Heart right ventricle (tissue), 16 donors: ENCODE data around the gene SPO11. TPM values are rescaled to one million over a fixed set of nuclear protein-coding genes. Genes with fewer than 3 reads are reported as not detected.

ENCODE experiments used
- ATAC-seq, 8 donors: fragments of 200-7000 bp; cut with Tn5 transposase; one replicate each; pipeline ENCODE4 v1.9.1; 2020; ENCODE audit warnings: mild to moderate bottlenecking in 8 of 8, moderate library complexity in 8 of 8, moderate number of reproducible peaks in 1 of 8
- DNase-seq, 2 donors: peaks; one replicate each; pipeline ENCODE4 v3.0.0-alpha.2; 2020
- H3K27ac ChIP-seq, 10 donors: fragments of 200-600 bp; sonication (generic) in 2 of 10; one replicate each; pipeline versions ENCODE4 v1.5.0 to v1.8.0; 2020 to 2022; ENCODE audit warnings: mild to moderate bottlenecking in 3 of 10
- H3K27me3 ChIP-seq, 7 donors: fragments of 200-600 bp; one replicate each; pipeline ENCODE4 v1.8.0; 2021 to 2022; ENCODE audit warnings: mild to moderate bottlenecking in 2 of 7
- H3K36me3 ChIP-seq, 9 donors: fragments of 200-600 bp; sonication (generic) in 1 of 9; one replicate each; pipeline versions ENCODE4 v1.5.0 to v1.8.0; 2020 to 2022; ENCODE audit warnings: mild to moderate bottlenecking in 2 of 9
- H3K4me1 ChIP-seq, 9 donors: fragments of 200-600 bp; sonication (generic) in 1 of 9; one replicate each; pipeline versions ENCODE4 v1.5.0 to v1.8.0; 2020 to 2022; ENCODE audit warnings: mild to moderate bottlenecking in 4 of 9
- H3K4me3 ChIP-seq, 10 donors: fragments of 200-600 bp; sonication (generic) in 2 of 10; one replicate each; pipeline versions ENCODE4 v1.5.0 to v1.8.0; 2020 to 2022; ENCODE audit warnings: mild to moderate bottlenecking in 7 of 10, moderate library complexity in 2 of 10
- H3K9me3 ChIP-seq, 11 donors: fragments of 200-600 bp in 10 of 11; sonication (generic) in 2 of 11; one replicate each; pipeline versions ENCODE4 v1.5.0 to v1.8.0; 2013 to 2022; ENCODE audit warnings: mild to moderate bottlenecking in 2 of 11, control low read depth in 1 of 11, moderate library complexity in 1 of 11
- WGBS, 2 donors: extraction: QIAGEN DNeasy Blood & Tissue Kit; methylation state at CpG; one replicate each; pipeline ENCODE4 v1.1.7; 2013; ENCODE audit warnings: inconsistent platforms in 1 of 2; 5-methylcytosine and 5-hydroxymethylcytosine counted together
- intact Hi-C, 10 donors: fragments of 100-400 bp; cut with DNase I; formaldehyde crosslinking; loops; one replicate each; pipeline versions ENCODE4 v1.11.1 to v1.14.2; 2022
- polyA plus RNA-seq, 2 donors: library from polyadenylated mRNA; stranded (reverse); fragments of 200-250 nt; gene quantifications; one replicate each; pipeline ENCODE4 v1.2.3, GENCODE V29; 2013
- total RNA-seq, 10 donors: library from RNA; stranded (reverse); fragmentation: NEBNext Ultra II Directional in 3 of 10; extraction: Animal tissue kit (Norgen Biotek cat#: 25700) in 3 of 10; gene quantifications; one replicate each; pipeline versions ENCODE4 v1.2.1 to v1.2.4, GENCODE V29; 2021 to 2023
- TF ChIP-seq, protein P1 (sequence below), 9 donors: fragments of 200-600 bp; sonication (generic) in 2 of 9; IDR thresholded peaks; one replicate each; pipeline versions ENCODE4 v1.5.0 to v1.8.0; 2021 to 2022; ENCODE audit warnings: antibody characterized with exemption in 9 of 9, mild to moderate bottlenecking in 5 of 9, moderate library complexity in 1 of 9
- donor health status: Arrhythmogenic right ventricular cardiomyopathy.
- donor health status: ischemic (EF 13 %, LVEDD 7.1; RV severe dilation, severe dysfunction).
- donor health status: healthy with polysubstance abuse.
- donor health status: DM: no; HTN: yes; CAD: no.
- donor health status: DM: no; HTN: no; CAD: no.
- donor health status: ischemic (EF 25% LVEDD 6.9; RV normal size, moderate dysfunction).
- donor health status: ischemic (EF 25% LVEDD 5.7; RV mildly dilated, moderate dysfunction).
- donor health status: healthy.
- donor health status: DM: yes; HTN: yes; CAD: no.
- donor health status: Ischemic cardiomyopathy.
- donor health status: ischemic (EF 35%, LVEDD 5.7; RV mildly dilated, moderate dysfunction).
- donor health status: nonischemic (EF 11% LVEDD 7.7; RV severe dilation, severe dysfunction).
- donor health status: DM: yes; HTN: yes; CAD: no.
- donor health status: PGD.
- donor health status: ischemic (EF 29% LVEDD 5.4; RV normal size, mild dysfunction).
- donor health status: nonischemic (EF 23%, LVEDD 6.1; RV moderate dilation, normal function).

SPO11 gene
- total and polyA plus RNA-seq, 12 donors = not detected

- intact Hi-C loops = loop anchor here in 2 of 10 donors (10.0 kb wide), 1 partner anchor 217 kb away; no protein-coding TSS in a partner anchor
- H3K27ac ChIP-seq = no peak overlapping the region
- H3K9me3 ChIP-seq = no peaks in the 10 kb centered on the region
- TF ChIP-seq, protein P1, sequence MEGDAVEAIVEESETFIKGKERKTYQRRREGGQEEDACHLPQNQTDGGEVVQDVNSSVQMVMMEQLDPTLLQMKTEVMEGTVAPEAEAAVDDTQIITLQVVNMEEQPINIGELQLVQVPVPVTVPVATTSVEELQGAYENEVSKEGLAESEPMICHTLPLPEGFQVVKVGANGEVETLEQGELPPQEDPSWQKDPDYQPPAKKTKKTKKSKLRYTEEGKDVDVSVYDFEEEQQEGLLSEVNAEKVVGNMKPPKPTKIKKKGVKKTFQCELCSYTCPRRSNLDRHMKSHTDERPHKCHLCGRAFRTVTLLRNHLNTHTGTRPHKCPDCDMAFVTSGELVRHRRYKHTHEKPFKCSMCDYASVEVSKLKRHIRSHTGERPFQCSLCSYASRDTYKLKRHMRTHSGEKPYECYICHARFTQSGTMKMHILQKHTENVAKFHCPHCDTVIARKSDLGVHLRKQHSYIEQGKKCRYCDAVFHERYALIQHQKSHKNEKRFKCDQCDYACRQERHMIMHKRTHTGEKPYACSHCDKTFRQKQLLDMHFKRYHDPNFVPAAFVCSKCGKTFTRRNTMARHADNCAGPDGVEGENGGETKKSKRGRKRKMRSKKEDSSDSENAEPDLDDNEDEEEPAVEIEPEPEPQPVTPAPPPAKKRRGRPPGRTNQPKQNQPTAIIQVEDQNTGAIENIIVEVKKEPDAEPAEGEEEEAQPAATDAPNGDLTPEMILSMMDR (IDR thresholded peaks at IDR 0.05) = no peak
- DNase-seq (no peak), ATAC-seq (no peak)
- no peak overlapping the region for H3K4me3 ChIP-seq
- peaks cover 0 to 81% (median 12%) of the 10 kb centered on the region in 9 donors for H3K36me3 ChIP-seq
- WGBS, 2 donors = 87 to 90% methylated on average over 16 of the region's 16 CpGs
- no peaks in the 10 kb centered on the region for H3K27me3 ChIP-seq
- H3K4me1 ChIP-seq = peaks cover 0 to 25% (median 12%) of the 10 kb centered on the region in 9 donors
Measured at GRCh38 chr20:57378107-57378506, 48.5 kb downstream of the SPO11 start.

- intact Hi-C loops = loop anchor here in 2 of 10 donors (10.0 kb wide), 1 partner anchor 216 kb away; no protein-coding TSS in a partner anchor
- no peak for ATAC-seq
- peaks cover 0 to 74% (median 9%) of the 10 kb centered on the region in 9 donors for H3K36me3 ChIP-seq
- H3K4me3 ChIP-seq = no peak overlapping the region
- no peaks in the 10 kb centered on the region for H3K9me3 ChIP-seq
- WGBS, 2 donors = 87 to 93% methylated on average over 4 of the region's 4 CpGs
- H3K27ac ChIP-seq = no peak overlapping the region
- TF ChIP-seq, protein P1 (IDR thresholded peaks at IDR 0.05) = no peak
- no peaks in the 10 kb centered on the region for H3K27me3 ChIP-seq
- H3K4me1 ChIP-seq = peaks cover 0 to 25% (median 12%) of the 10 kb centered on the region in 9 donors
- no peak for DNase-seq
Measured at GRCh38 chr20:57378646-57379262, 49.2 kb downstream of the SPO11 start.

- Histone ChIP-seq H3K27me3 (no peaks in the 10 kb centered on the region), H3K4me1 (peaks cover 0 to 21% (median 10%) of the 10 kb centered on the region in 9 donors), H3K9me3 (no peaks in the 10 kb centered on the region), H3K27ac (no peak overlapping the region), H3K36me3 (peaks cover 0 to 69% (median 10%) of the 10 kb centered on the region in 9 donors), H3K4me3 (no peak overlapping the region)
- intact Hi-C loops = loop anchor here in 2 of 10 donors (10.0 kb wide), 1 partner anchor 216 kb away; no protein-coding TSS in a partner anchor
- DNase-seq = no peak
- TF ChIP-seq, protein P1 (IDR thresholded peaks at IDR 0.05) = no peak
- ATAC-seq = no peak
- 84 to 86% methylated on average over 5 of the region's 5 CpGs for WGBS, 2 donors
Measured at GRCh38 chr20:57379263-57379647, 49.7 kb downstream of the SPO11 start.

- no peak for ATAC-seq
- no peak for DNase-seq
- WGBS, 2 donors = 86 to 89% methylated on average over 10 of the region's 10 CpGs
- TF ChIP-seq, protein P1 (IDR thresholded peaks at IDR 0.05) = no peak
- Histone ChIP-seq H3K27ac (no peak overlapping the region), H3K27me3 (no peaks in the 10 kb centered on the region), H3K4me1 (peaks cover 6 to 20% (median 13%) of the 10 kb centered on the region in 9 donors), H3K4me3 (no peak overlapping the region), H3K9me3 (no peaks in the 10 kb centered on the region), H3K36me3 (peaks cover 0 to 63% (median 14%) of the 10 kb centered on the region in 9 donors)
- intact Hi-C loops = loop anchor here in 8 of 10 donors (2.0 to 10.0 kb wide), 4 partner anchors 117 to 835 kb away; no protein-coding TSS in a partner anchor
Measured at GRCh38 chr20:57380081-57380750, 50.6 kb downstream of the SPO11 start.
